ENCODE data around the gene INSIG2.

- TF ChIP-seq TAF1 (IDR thresholded peaks at IDR 0.05; ENCODE audit: borderline replicate concordance, insufficient read depth, low read length) = no peak
- no peak for TF ChIP-seq POLR2AphosphoS5 (IDR thresholded peaks at IDR 0.05; ENCODE audit: low read depth, low read length)
- TF ChIP-seq, protein P1, sequence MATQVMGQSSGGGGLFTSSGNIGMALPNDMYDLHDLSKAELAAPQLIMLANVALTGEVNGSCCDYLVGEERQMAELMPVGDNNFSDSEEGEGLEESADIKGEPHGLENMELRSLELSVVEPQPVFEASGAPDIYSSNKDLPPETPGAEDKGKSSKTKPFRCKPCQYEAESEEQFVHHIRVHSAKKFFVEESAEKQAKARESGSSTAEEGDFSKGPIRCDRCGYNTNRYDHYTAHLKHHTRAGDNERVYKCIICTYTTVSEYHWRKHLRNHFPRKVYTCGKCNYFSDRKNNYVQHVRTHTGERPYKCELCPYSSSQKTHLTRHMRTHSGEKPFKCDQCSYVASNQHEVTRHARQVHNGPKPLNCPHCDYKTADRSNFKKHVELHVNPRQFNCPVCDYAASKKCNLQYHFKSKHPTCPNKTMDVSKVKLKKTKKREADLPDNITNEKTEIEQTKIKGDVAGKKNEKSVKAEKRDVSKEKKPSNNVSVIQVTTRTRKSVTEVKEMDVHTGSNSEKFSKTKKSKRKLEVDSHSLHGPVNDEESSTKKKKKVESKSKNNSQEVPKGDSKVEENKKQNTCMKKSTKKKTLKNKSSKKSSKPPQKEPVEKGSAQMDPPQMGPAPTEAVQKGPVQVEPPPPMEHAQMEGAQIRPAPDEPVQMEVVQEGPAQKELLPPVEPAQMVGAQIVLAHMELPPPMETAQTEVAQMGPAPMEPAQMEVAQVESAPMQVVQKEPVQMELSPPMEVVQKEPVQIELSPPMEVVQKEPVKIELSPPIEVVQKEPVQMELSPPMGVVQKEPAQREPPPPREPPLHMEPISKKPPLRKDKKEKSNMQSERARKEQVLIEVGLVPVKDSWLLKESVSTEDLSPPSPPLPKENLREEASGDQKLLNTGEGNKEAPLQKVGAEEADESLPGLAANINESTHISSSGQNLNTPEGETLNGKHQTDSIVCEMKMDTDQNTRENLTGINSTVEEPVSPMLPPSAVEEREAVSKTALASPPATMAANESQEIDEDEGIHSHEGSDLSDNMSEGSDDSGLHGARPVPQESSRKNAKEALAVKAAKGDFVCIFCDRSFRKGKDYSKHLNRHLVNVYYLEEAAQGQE (IDR thresholded peaks at IDR 0.05; ENCODE audit: insufficient read depth in 1 of 2, low read depth in 2 of 2, low read length in 2 of 2) = no peak
Measured at GRCh38 chr2:118061135-118061955, 26.9 kb upstream of the INSIG2 start.

Measured in PFSK-1 (cell line).